ENCODE measurements around the gene SHROOM4. TPM values are rescaled to one million over a fixed set of nuclear protein-coding genes. Genes with fewer than 3 reads are reported as not detected.

Gene SHROOM4
- total and polyA plus RNA-seq, 2 donors: 0.59 to 0.94 TPM

Other genes with a start within 250 kb of the SHROOM4 start
- not detected for gene BMP15, start 96.5 kb upstream of the SHROOM4 start, total RNA-seq
- gene BMP15, start 96.5 kb upstream of the SHROOM4 start, polyA plus RNA-seq: not detected

All from thymus (tissue), 2 donors.